ENCODE results near the gene ZFP36.

ZFP36 gene

GRCh38 chr19:39405958-39406655, 540 bp upstream of the ZFP36 start:
- DNase-seq (ENCODE audit: low read depth) = peak; percentile 77

- DNase-seq (ENCODE audit: low read depth) = no peak
These were observed 688 bp downstream of the ZFP36 start for GRCh38 chr19:39407410-39407659.

- peak; percentile 44 for DNase-seq (ENCODE audit: low read depth)
These were observed 1.2 kb downstream of the ZFP36 start for GRCh38 chr19:39407660-39408391.

GRCh38 chr19:39408392-39409207, 2.0 kb downstream of the ZFP36 start:
- no peak for DNase-seq (ENCODE audit: low read depth)

- peak; percentile 66 for DNase-seq (ENCODE audit: low read depth)
These were observed 2.8 kb downstream of the ZFP36 start for GRCh38 chr19:39409208-39410016.

GRCh38 chr19:39410017-39410830, 3.6 kb downstream of the ZFP36 start:
- DNase-seq (ENCODE audit: low read depth) = peak; percentile 48

- no peak for DNase-seq (ENCODE audit: low read depth)
These were observed 4.1 kb downstream of the ZFP36 start for GRCh38 chr19:39410831-39411080.

- DNase-seq (ENCODE audit: low read depth) = no peak
These were observed 4.6 kb downstream of the ZFP36 start for GRCh38 chr19:39411081-39411831.

- peak; percentile 80 for DNase-seq (ENCODE audit: low read depth)
These were observed 5.1 kb downstream of the ZFP36 start for GRCh38 chr19:39411832-39412099.

- peak; percentile 92 for DNase-seq (ENCODE audit: low read depth)
These were observed 5.6 kb downstream of the ZFP36 start, which contains the start of gene PLEKHG2 for GRCh38 chr19:39412100-39412866. PLEKHG2 (plus strand) TSS chr19:39412669; CDS start chr19:39414087, 1,418 bp downstream.

- DNase-seq (ENCODE audit: low read depth) = no peak
These were observed 6.2 kb downstream of the ZFP36 start for GRCh38 chr19:39412867-39413271.

- no peak for DNase-seq (ENCODE audit: low read depth)
These were observed 6.7 kb downstream of the ZFP36 start for GRCh38 chr19:39413272-39413910.

GRCh38 chr19:39413911-39414608, 7.4 kb downstream of the ZFP36 start:
- DNase-seq (ENCODE audit: low read depth) = no peak

- no peak for DNase-seq (ENCODE audit: low read depth)
These were observed 8.7 kb downstream of the ZFP36 start for GRCh38 chr19:39415111-39416046.

- DNase-seq (ENCODE audit: low read depth) = no peak
These were observed 9.8 kb downstream of the ZFP36 start for GRCh38 chr19:39416152-39417120.

- DNase-seq (ENCODE audit: low read depth) = no peak
These were observed 11.0 kb downstream of the ZFP36 start for GRCh38 chr19:39417463-39418181.

Data from stimulated activated CD8-positive, alpha-beta memory T cell treated with anti-CD3 and anti-CD28 coated beads, Interleukin-4, amount 100 ng/mL, for 24 hours (primary cell).